GM10248 (cell line): Measurements from ENCODE around the gene HCK.
A peak's percentile ranks its signal among the peaks of the same experiment; 100 is the strongest.

Source experiments
- CTCF ChIA-PET: fragments of 300-600 bp; sonication (Branson Sonifier 250); formaldehyde crosslinking; extraction: SDS; loops from one replicate; lab custom pipeline; 2021; ENCODE audit warnings: antibody characterized with exemption; lab: Yijun Ruan, JAX
- POLR2A ChIA-PET: fragments of 350-650 bp; sonication (Branson Sonifier 250); formaldehyde crosslinking; extraction: SDS; loops from one replicate; lab custom pipeline; 2020; ENCODE audit warnings: antibody characterized with exemption; lab: Yijun Ruan, JAX
- DNase-seq: peaks from one replicate; pipeline ENCODE4 v3.0.0; 2012; ENCODE audit errors: extremely low spot score
- TF ChIP-seq, protein P1 (sequence below): IDR thresholded peaks from 2 replicates; pipeline ENCODE4 v1.5.1; 2012; ENCODE audit warnings: mild to moderate bottlenecking, low read depth; ENCODE audit errors: extremely low read depth, missing control alignments, control extremely low read depth

HCK gene

DNA sequence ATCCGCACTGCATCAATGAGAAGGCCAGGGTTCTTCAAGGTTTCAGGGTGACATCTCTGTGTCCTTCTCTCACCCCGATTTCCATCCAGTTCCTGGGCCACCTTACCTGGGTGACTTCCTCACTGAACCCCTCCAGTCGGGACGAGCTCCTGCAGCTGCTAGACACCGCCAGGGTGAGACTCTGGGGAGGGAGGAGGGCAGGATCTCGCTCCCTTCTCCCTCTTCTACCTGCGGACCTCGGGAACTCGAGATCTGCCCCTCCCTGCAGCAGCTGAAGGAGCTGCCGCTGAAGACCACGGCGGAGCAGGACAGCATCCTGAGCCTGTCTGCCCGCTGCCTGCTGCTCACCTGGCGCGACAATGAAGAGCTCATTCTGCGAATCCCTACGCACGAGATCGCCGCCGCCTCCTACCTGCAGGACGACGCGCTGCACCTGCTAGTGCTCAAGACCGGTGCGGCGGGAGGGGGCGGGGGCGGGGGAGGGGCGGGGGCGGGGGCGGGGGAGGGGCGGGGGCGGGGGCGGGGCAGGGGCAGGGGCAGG lies 34.3 kb upstream of the HCK start:
- CTCF ChIA-PET: interaction anchor here (1.1 to 3.2 kb wide), 6 partner anchors 9 to 165 kb away, joined by 3 to 29 read pairs (median 4); no protein-coding TSS in a partner anchor
- POLR2A ChIA-PET: no interaction called here
- TF ChIP-seq, protein P1, sequence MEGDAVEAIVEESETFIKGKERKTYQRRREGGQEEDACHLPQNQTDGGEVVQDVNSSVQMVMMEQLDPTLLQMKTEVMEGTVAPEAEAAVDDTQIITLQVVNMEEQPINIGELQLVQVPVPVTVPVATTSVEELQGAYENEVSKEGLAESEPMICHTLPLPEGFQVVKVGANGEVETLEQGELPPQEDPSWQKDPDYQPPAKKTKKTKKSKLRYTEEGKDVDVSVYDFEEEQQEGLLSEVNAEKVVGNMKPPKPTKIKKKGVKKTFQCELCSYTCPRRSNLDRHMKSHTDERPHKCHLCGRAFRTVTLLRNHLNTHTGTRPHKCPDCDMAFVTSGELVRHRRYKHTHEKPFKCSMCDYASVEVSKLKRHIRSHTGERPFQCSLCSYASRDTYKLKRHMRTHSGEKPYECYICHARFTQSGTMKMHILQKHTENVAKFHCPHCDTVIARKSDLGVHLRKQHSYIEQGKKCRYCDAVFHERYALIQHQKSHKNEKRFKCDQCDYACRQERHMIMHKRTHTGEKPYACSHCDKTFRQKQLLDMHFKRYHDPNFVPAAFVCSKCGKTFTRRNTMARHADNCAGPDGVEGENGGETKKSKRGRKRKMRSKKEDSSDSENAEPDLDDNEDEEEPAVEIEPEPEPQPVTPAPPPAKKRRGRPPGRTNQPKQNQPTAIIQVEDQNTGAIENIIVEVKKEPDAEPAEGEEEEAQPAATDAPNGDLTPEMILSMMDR: peak; percentile 11
- DNase-seq: peak; percentile 55

DNA sequence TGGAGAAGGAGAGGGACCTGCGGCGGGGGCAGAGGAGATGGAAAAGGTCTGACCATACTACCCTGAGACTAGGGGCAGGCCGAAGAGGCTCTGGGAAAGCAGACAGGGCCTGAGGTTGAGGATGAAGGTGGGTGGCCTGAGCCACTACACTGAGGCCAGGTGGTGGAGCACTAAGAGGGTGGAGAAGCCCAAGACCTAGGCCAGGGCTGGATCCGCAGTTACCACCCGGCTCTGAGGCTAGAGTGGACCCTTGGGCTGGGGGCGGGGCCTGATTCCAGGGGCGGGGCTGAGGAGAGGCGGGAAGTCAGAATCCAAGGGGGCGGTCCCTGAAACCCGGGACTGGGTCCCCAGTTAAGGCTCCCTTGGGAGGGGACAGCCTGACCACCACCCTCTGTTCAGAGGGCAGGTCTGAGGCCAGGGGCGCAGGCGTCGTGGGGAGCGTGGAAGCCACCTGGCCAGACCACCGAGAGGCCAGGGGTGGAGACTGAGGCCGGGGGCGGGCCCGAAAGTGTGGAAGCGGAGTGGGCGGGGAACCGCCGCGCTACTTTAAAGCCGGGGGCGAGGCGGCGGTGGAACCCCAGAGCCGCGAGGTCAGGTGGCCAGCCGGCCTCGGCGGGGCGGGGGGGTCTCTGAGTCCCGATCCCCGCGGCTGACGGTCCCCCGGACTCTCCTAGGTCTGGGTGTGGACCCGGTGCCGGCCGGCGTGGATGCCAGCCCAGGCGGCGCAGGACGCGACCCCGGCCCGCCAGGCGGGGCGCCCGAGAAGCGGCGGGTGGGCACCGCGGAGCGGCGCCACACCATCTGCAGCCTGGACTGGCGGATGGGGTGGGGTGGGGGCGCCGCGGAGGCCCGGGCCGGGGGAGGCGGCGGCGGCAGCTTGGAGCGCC lies 33.5 kb upstream of the HCK start:
- CTCF ChIA-PET: interaction anchor here (1.1 to 8.1 kb wide), 7 partner anchors 8 to 185 kb away, joined by 3 to 92 read pairs (median 4); no protein-coding TSS in a partner anchor
- TF ChIP-seq, protein P1: no peak
- POLR2A ChIA-PET: no interaction called here
- DNase-seq: peak; percentile 76

DNA sequence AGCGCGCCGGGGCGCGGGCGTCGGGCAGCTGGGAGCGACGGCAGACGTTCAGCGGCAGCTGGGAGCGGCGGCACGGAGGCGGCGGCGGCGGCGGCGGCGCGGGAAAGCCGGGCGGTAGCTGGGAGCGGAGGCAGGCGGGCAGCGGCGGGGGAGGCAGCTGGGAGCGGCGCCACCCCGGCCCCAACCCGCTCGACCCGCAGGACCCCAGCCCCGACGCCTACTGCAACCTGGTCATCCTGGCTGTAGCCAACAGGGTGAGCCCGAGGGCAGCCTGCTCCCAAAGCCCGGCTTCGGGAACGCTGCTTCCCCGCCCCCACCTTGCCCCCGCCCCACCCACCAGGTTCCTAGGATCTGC lies 32.9 kb upstream of the HCK start:
- ChIA-PET POLR2A (no interaction called here), CTCF (interaction anchor here (1.1 to 8.1 kb wide), 4 partner anchors 14 to 186 kb away, joined by 3 to 92 read pairs (median 4); no protein-coding TSS in a partner anchor)
- DNase-seq: no peak
- TF ChIP-seq, protein P1: no peak

DNA sequence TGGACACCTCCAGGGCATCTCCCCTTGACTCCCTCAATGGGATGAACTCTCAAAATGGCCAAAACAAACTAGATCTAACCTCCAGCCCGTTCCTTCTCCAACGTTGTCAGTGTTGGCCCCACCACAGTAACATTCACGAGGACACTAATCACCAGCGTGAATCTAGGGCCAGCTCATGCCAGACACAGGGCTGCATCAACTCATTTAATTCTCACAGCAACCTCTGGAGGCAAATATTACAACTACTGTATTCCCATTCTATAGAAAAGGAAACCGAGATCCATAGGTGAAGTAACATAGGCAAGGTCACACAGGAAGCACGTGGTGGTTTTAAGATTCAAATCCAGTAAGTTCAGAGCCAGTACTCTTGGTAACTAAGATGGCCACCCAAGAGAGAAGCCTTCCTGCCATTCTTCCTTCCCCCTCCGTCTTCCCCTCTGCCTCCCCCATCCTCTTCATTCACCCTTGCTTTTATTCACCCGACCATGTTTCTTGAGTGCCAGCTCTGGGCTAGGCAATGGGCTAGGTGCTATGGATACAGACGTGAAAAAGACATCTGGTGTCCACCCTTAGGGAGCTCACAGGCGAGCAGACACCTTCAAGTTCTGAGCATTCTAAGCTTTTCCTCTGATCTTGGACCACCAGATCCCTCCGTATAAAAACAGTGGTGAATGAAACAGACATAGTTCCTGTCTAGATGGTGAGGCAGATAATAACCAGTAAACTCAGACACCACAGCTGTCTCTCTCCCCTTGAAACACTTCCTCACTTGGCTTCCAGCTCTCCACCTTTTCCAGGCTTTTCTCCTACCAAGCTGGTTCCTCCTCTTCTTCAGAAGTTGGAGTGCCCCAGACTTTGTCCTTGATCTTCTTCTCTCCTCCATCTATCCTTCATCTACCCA lies 32.2 kb upstream of the HCK start:
- TF ChIP-seq, protein P1: no peak
- ChIA-PET POLR2A (interaction anchor here (0.6 kb wide), 1 partner anchor 71 kb away, joined by 3 read pairs; no protein-coding TSS in a partner anchor), CTCF (interaction anchor here (0.7 to 8.1 kb wide), 9 partner anchors 13 to 187 kb away, joined by 3 to 92 read pairs (median 3); no protein-coding TSS in a partner anchor)
- DNase-seq: no peak

DNA sequence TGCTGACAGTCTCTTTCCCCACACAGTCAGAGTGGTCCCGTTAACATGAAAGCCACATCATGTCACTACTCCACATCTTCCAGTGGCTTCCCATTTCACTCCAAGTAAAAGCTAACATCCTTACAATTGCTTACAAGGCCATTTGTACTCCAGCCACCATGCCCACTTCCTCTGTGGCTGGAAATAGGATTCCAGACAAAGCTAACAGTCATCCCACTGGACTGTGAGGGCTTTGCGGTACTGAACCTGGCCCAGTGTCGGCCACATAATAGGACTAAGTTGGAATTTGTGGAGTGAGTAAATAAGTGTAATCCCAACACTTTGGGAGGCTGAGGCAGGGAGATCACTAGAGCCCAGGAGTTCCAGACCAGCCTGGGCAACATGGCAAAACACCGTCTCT lies 31.0 kb upstream of the HCK start:
- ChIA-PET CTCF (interaction anchor here (1.5 to 8.1 kb wide), 2 partner anchors 8 to 12 kb away, joined by 3 to 92 read pairs; no protein-coding TSS in a partner anchor), POLR2A (interaction anchor here (0.6 to 0.7 kb wide), 2 partner anchors 12 to 38 kb away, joined by 3 read pairs; no protein-coding TSS in a partner anchor)
- DNase-seq: no peak
- TF ChIP-seq, protein P1: no peak
